Prostate gland (tissue), 2 donors: Measurements from ENCODE around the gene ARF4.

Source experiments
- CTCF ChIP-seq, 4 experiments: fragments of 200-600 bp in 2 of 4; fragments of 450-650 bp in 2 of 4; sonication (generic) in 2 of 4; IDR thresholded peaks; 1 replicate in 3 of 4; 2 replicates in 1 of 4; pipeline ENCODE4 v1.5.1; 2016 to 2019; ENCODE audit warnings: antibody characterized with exemption in 4 of 4, mild to moderate bottlenecking in 2 of 4, moderate library complexity in 2 of 4
- POLR2AphosphoS5 ChIP-seq: sonication (generic); formaldehyde crosslinking; IDR thresholded peaks from one replicate; pipeline ENCODE4 v1.6.1; 2017; ENCODE audit warnings: antibody characterized with exemption

GRCh38 chr3:57557085-57557537 is 40.0 kb downstream of the ARF4 start:
- no peak for TF ChIP-seq CTCF (IDR thresholded peaks at IDR 0.05)
- no peak for TF ChIP-seq POLR2AphosphoS5
